ENCODE data around the gene KCNQ5. TPM values are rescaled to one million over a fixed set of nuclear protein-coding genes. Genes with fewer than 3 reads are reported as not detected.

The KCNQ5 gene
- total and polyA plus RNA-seq, 2 of the 8 experiments (the other 6 are each of a cell fraction or from before 2014, with no cell fraction given), result 0.83 to 1.2 TPM

DNA sequence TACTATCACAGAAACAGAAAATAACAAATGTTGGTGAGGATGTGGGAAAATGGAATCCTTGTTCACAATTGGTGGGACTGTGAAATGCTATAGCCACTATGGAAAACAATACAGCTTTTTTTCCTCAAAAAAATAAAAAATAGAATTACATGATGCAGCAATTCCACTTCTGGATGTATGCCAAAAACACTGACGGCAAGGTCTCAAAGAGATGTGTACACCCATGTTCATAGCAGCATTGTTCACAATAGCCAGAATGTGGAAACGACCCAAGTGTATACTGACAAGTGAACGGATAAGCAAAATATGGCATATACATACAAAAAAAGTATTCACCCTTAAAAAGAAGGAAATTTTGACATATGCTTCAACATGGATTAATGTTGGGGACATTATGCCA lies 390.1 kb downstream of the KCNQ5 start:
- no peak overlapping the region for H4K91ac ChIP-seq (replicated peaks; ENCODE audit: insufficient read length, low read length)
- H3K79me2 ChIP-seq (ENCODE audit: control insufficient read depth in 1 of 2, insufficient read depth in 2 of 2, low read length in 2 of 2), result no peaks in the 10 kb centered on the region
- no peak for FAIRE-seq
- no peak overlapping the region for H3K18ac ChIP-seq (ENCODE audit: extremely low read depth, low read length)
- H2BK15ac ChIP-seq (ENCODE audit: low read length), result no peak overlapping the region
- H3K27me3 ChIP-seq (replicated peaks in 1 of 4; ENCODE audit: control insufficient read depth in 3 of 4, extremely low read depth in 1 of 4, insufficient read depth in 3 of 4, low read length in 3 of 4), result no peaks in the 10 kb centered on the region
- H2BK20ac ChIP-seq (ENCODE audit: low read length), result no peak overlapping the region
- H2AFZ ChIP-seq (ENCODE audit: low read length), result no peak overlapping the region
- POLR2A ChIA-PET (ENCODE audit: partially characterized antibody), result no interaction called here
- H3K36me3 ChIP-seq (ENCODE audit: control insufficient read depth in 2 of 4, insufficient read depth in 4 of 4, low read length in 3 of 4), result no peaks in the 10 kb centered on the region
- no peak overlapping the region for H4K8ac ChIP-seq (ENCODE audit: extremely low read depth, insufficient read depth, low read length)
- H3K4me2 ChIP-seq (ENCODE audit: insufficient read depth in 1 of 2, low read depth in 2 of 2, low read length in 2 of 2), result no peak overlapping the region
- no peaks in the 10 kb centered on the region for H3K4me1 ChIP-seq (replicated peaks in 1 of 4; ENCODE audit: control insufficient read depth in 3 of 4, insufficient read depth in 4 of 4, low read length in 3 of 4)
- no peak overlapping the region for H2BK5ac ChIP-seq (ENCODE audit: low read depth, low read length)
- TF ChIP-seq NRF1 (IDR thresholded peaks at IDR 0.05; ENCODE audit: low read depth, low read length), result no peak
- no peak for TF ChIP-seq JUND (IDR thresholded peaks at IDR 0.05; ENCODE audit: low read length)
- no peak for TF ChIP-seq SRF (IDR thresholded peaks at IDR 0.05; ENCODE audit: low read depth, low read length)
- TF ChIP-seq CHD1 (IDR thresholded peaks at IDR 0.05; ENCODE audit: low read depth, low read length), result no peak
- TF ChIP-seq POLR2AphosphoS5 (IDR thresholded peaks at IDR 0.05; ENCODE audit: low read depth, low read length), result no peak
- no peak for TF ChIP-seq SUZ12 (IDR thresholded peaks at IDR 0.05; ENCODE audit: low read length)
- no peak for TF ChIP-seq RFX5 (IDR thresholded peaks at IDR 0.05; ENCODE audit: borderline replicate concordance, low read depth, low read length)
- TF ChIP-seq, protein P1, sequence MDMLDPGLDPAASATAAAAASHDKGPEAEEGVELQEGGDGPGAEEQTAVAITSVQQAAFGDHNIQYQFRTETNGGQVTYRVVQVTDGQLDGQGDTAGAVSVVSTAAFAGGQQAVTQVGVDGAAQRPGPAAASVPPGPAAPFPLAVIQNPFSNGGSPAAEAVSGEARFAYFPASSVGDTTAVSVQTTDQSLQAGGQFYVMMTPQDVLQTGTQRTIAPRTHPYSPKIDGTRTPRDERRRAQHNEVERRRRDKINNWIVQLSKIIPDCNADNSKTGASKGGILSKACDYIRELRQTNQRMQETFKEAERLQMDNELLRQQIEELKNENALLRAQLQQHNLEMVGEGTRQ (IDR thresholded peaks at IDR 0.05; ENCODE audit: low read length), result no peak
- no peak for TF ChIP-seq MAFK (IDR thresholded peaks at IDR 0.05; ENCODE audit: low read depth, low read length)
- H3K9ac ChIP-seq (replicated peaks in 1 of 4; ENCODE audit: extremely low read depth in 1 of 4, low read depth in 3 of 4, low read length in 3 of 4), result no peak overlapping the region
- H3K4me3 ChIP-seq (ENCODE audit: extremely low read depth in 1 of 4, insufficient read depth in 2 of 4, low read depth in 3 of 4, low read length in 4 of 4), result no peak overlapping the region
- H4K5ac ChIP-seq (ENCODE audit: insufficient read length, low read depth, low read length), result no peak overlapping the region
- no peaks in the 10 kb centered on the region for H3K9me3 ChIP-seq (ENCODE audit: insufficient read depth in 2 of 2, low read depth in 1 of 2, low read length in 1 of 2)
- CTCF ChIA-PET (ENCODE audit: partially characterized antibody), result interaction anchor here (0.5 kb wide), 1 partner anchor 39 kb away, joined by 3 read pairs; no protein-coding TSS in a partner anchor
- no peak overlapping the region for H3K14ac ChIP-seq (ENCODE audit: insufficient read length)
- no peak overlapping the region for H2BK12ac ChIP-seq (ENCODE audit: low read depth, low read length)
- H3K23ac ChIP-seq (ENCODE audit: insufficient read length), result no peak overlapping the region
- WGBS, 2 experiments (ENCODE audit: extremely low coverage in 1 of 2, insufficient coverage in 1 of 2, insufficient read length in 1 of 2, insufficient replicate concordance in 2 of 2, low coverage in 1 of 2, low lambda C conversion rate in 2 of 2, missing lambda C conversion rate in 1 of 2), result 94% methylated on average over 3 of the region's 3 CpGs; no CpG with 5 or more reads in 1 of the 2 experiments
- no peak for DNase-seq (ENCODE audit: low read depth in 1 of 2, low spot score in 2 of 2)
- no peak overlapping the region for H3K4ac ChIP-seq (replicated peaks; ENCODE audit: insufficient read length, low read depth, low read length)
- no peak overlapping the region for H2AK5ac ChIP-seq (ENCODE audit: low read depth, low read length)
- H3K56ac ChIP-seq (replicated peaks; ENCODE audit: insufficient read length, low read depth, low read length), result no peak overlapping the region
- H3K79me1 ChIP-seq (ENCODE audit: low read depth, low read length), result no peaks in the 10 kb centered on the region
- H3K27ac ChIP-seq (ENCODE audit: low read depth, low read length), result no peak overlapping the region
- H2BK120ac ChIP-seq (replicated peaks; ENCODE audit: low read depth, low read length), result no peak overlapping the region
- H3K23me2 ChIP-seq (ENCODE audit: low read depth, low read length), result no peaks in the 10 kb centered on the region
- no peaks in the 10 kb centered on the region for H4K20me1 ChIP-seq (replicated peaks in 1 of 2; ENCODE audit: control insufficient read depth in 1 of 2, insufficient read depth in 2 of 2, low read length in 2 of 2)

Measured in H1 (cell line).